GM19455 (cell line): Measurements from ENCODE around the gene SVIL.
"Not testable (repeated sequence)": the region's sequence is repeated elsewhere in the genome, so short reads cannot be mapped to it uniquely, and the experiment has no call there.

Experiments used
- ATAC-seq: cut with Tn5 transposase; IDR thresholded peaks from one replicate; pipeline ENCODE4 v1.9.1; 2021; ENCODE audit not compliant: unreplicated experiment

Gene SVIL

GRCh38 chr10:29546773-29547313, 87.9 kb downstream of the SVIL start:
- no peak for ATAC-seq

GRCh38 chr10:29545122-29545521, 89.6 kb downstream of the SVIL start:
- ATAC-seq: no peak

- ATAC-seq: no peak
These were observed 91.1 kb downstream of the SVIL start for GRCh38 chr10:29543715-29544114.

GRCh38 chr10:29542723-29543122, 92.0 kb downstream of the SVIL start:
- no peak for ATAC-seq

- no peak for ATAC-seq
These were observed 93.2 kb downstream of the SVIL start for GRCh38 chr10:29541422-29542210.

- no peak for ATAC-seq
These were observed 94.8 kb downstream of the SVIL start for GRCh38 chr10:29540016-29540415.

- no peak for ATAC-seq
These were observed 95.4 kb downstream of the SVIL start for GRCh38 chr10:29539412-29539811.

GRCh38 chr10:29537799-29538198, 97.0 kb downstream of the SVIL start:
- ATAC-seq: no peak

GRCh38 chr10:29536691-29537090, 98.1 kb downstream of the SVIL start:
- not testable (repeated sequence) for ATAC-seq

GRCh38 chr10:29535778-29536453, 98.9 kb downstream of the SVIL start:
- no peak for ATAC-seq

GRCh38 chr10:29535012-29535777, 99.6 kb downstream of the SVIL start:
- no peak for ATAC-seq

GRCh38 chr10:29534590-29534989, 100.2 kb downstream of the SVIL start:
- ATAC-seq: no peak

GRCh38 chr10:29533696-29534285, 101.0 kb downstream of the SVIL start:
- no peak for ATAC-seq

- no peak for ATAC-seq
These were observed 101.7 kb downstream of the SVIL start for GRCh38 chr10:29533046-29533445.

GRCh38 chr10:29532256-29532878, 102.4 kb downstream of the SVIL start:
- no peak for ATAC-seq

GRCh38 chr10:29530112-29530976, 104.4 kb downstream of the SVIL start:
- no peak for ATAC-seq

GRCh38 chr10:29529146-29529545, 105.6 kb downstream of the SVIL start:
- no peak for ATAC-seq

- ATAC-seq: no peak
These were observed 109.0 kb downstream of the SVIL start for GRCh38 chr10:29525762-29526161.

GRCh38 chr10:29524720-29525119, 110.1 kb downstream of the SVIL start:
- ATAC-seq: no peak

- ATAC-seq: no peak
These were observed 110.5 kb downstream of the SVIL start for GRCh38 chr10:29524294-29524693.
